A673 (cell line): ENCODE results near the gene ZNF274. TPM values are rescaled to one million over a fixed set of nuclear protein-coding genes. Genes with fewer than 3 reads are reported as not detected.

Source experiments
- BruUV-seq: library from RNA; stranded (reverse); fragments of 400-500 nt; replicated peaks from 2 replicates; lab custom pipeline; 2021; lab: Mats Ljungman, UMichigan
- CTCF ChIA-PET: fragments of 300-600 bp; sonication (Branson Sonifier 250); formaldehyde crosslinking; loops from one replicate; lab custom pipeline; 2022; ENCODE audit warnings: antibody characterized with exemption; lab: Charles Lee
- POLR2A ChIA-PET: fragments of 300-600 bp; sonication (Branson Sonifier 250); formaldehyde crosslinking; loops from one replicate; lab custom pipeline; 2022; ENCODE audit warnings: antibody characterized with exemption; ENCODE audit not compliant: low non-redundant PET; lab: Charles Lee
- DNase-seq: peaks from one replicate; pipeline ENCODE4 v3.0.0-alpha.2; 2015; ENCODE audit warnings: low spot score
- H3K27ac ChIP-seq: fragments of 200-600 bp; sonication (generic); 2 replicates; pipeline ENCODE4 v1.5.1; 2016; ENCODE audit warnings: mixed run types, low read depth, mild to moderate bottlenecking, mixed read lengths, antibody characterized with exemption, low read length; ENCODE audit not compliant: poor library complexity, severe bottlenecking
- H3K27me3 ChIP-seq: fragments of 200-600 bp; sonication (generic); replicated peaks from 2 replicates; pipeline ENCODE4 v1.6.1; 2017; ENCODE audit warnings: mixed run types, low read depth, mild to moderate bottlenecking, mixed read lengths, antibody characterized with exemption, low read length; ENCODE audit not compliant: insufficient read depth, poor library complexity
- H3K36me3 ChIP-seq: fragments of 200-600 bp; sonication (generic); 2 replicates; pipeline ENCODE4 v1.6.1; 2016; ENCODE audit warnings: mixed run types, mild to moderate bottlenecking, mixed read lengths, antibody characterized with exemption, low read length; ENCODE audit not compliant: insufficient read depth, poor library complexity, severe bottlenecking
- H3K4me1 ChIP-seq: fragments of 200-600 bp; sonication (generic); 2 replicates; pipeline ENCODE4 v1.6.1; 2017; ENCODE audit warnings: mixed run types, mild to moderate bottlenecking, mixed read lengths, antibody characterized with exemption, low read length; ENCODE audit not compliant: insufficient read depth, poor library complexity, severe bottlenecking
- H3K4me3 ChIP-seq: fragments of 200-600 bp; sonication (generic); 2 replicates; pipeline ENCODE4 v1.5.1; 2016; ENCODE audit warnings: low read depth, mixed run types, mild to moderate bottlenecking, mixed read lengths, low read length; ENCODE audit not compliant: poor library complexity, severe bottlenecking
- H3K9me3 ChIP-seq: fragments of 200-600 bp; sonication (generic); 2 replicates; pipeline ENCODE4 v1.6.1; 2016; ENCODE audit warnings: mixed run types, low read depth, mild to moderate bottlenecking, mixed read lengths, antibody characterized with exemption, low read length; ENCODE audit not compliant: poor library complexity, severe bottlenecking
- CTCF ChIP-seq: fragments of 300-800, 200-600 bp; sonication (generic); conservative IDR thresholded peaks from 2 replicates; pipeline ENCODE4 v1.5.1; 2017; ENCODE audit warnings: low read depth, mild to moderate bottlenecking, antibody characterized with exemption, low read length, moderate library complexity, mixed read lengths
- EZH2 ChIP-seq: fragments of 200-600 bp; sonication (generic); IDR thresholded peaks from 2 replicates; pipeline ENCODE4 v1.6.1; 2017; ENCODE audit warnings: borderline replicate concordance, low read depth, mild to moderate bottlenecking, mixed read lengths, antibody characterized with exemption, low read length; ENCODE audit not compliant: poor library complexity, severe bottlenecking
- intact Hi-C: fragments of 100-400 bp; cut with micrococcal nuclease; formaldehyde crosslinking; loops from one replicate; pipeline ENCODE4 v1.10.0; 2022; ENCODE audit not compliant: unreplicated experiment
- total RNA-seq: library from RNA; stranded (reverse); gene quantifications from 2 replicates; pipeline ENCODE4 v1.2.3, GENCODE V29; 2021

Gene ZNF274
- total RNA-seq, 1 experiment from 2014 or later, result 27.4 TPM

- Histone ChIP-seq H3K9me3 (peaks cover 41% of the 10 kb centered on the region), H3K4me1 (no peaks in the 10 kb centered on the region), H3K27ac (peak within 1 kb of the TSS; percentile 74), H3K27me3 (no peaks in the 10 kb centered on the region), H3K36me3 (no peaks in the 10 kb centered on the region), H3K4me3 (peak within 1 kb of the TSS; percentile 83)
- no TSS peak for BruUV-seq
- ChIA-PET CTCF (no interaction called here), POLR2A (interaction anchor here (0.6 to 1.1 kb wide), 2 partner anchors 128 to 602 kb away, joined by 3 read pairs; no protein-coding TSS in a partner anchor)
- no peak for TF ChIP-seq CTCF
- no peak for TF ChIP-seq EZH2
- intact Hi-C loops, result loop anchor here (10.0 kb wide), 1 partner anchor 596 kb away; the partner anchor contains the start of gene ZNF550
- peak; percentile 89 for DNase-seq
Measured at GRCh38 chr19:58150328-58150921, 32.4 kb upstream of the ZNF274 start, which contains the start of gene ZNF329. Gene ZNF329, minus strand, starts transcription at chr19:58150789. Its CDS starts 21,286 bp downstream, at chr19:58129503.

- Histone ChIP-seq H3K27ac (no peak overlapping the region), H3K9me3 (peaks cover 33% of the 10 kb centered on the region), H3K36me3 (no peaks in the 10 kb centered on the region), H3K4me3 (no peak overlapping the region), H3K27me3 (no peaks in the 10 kb centered on the region), H3K4me1 (no peaks in the 10 kb centered on the region)
- BruUV-seq, result no TSS peak
- CTCF ChIA-PET, result no interaction called here
- DNase-seq, result no peak
- intact Hi-C loops, result loop anchor here (10.0 kb wide), 1 partner anchor 599 kb away; the partner anchor contains the start of gene ZNF550
- TF ChIP-seq CTCF (no peak), EZH2 (no peak)
- POLR2A ChIA-PET, result no interaction called here
Measured at GRCh38 chr19:58153386-58153785, 29.5 kb upstream of the ZNF274 start.

- Histone ChIP-seq H3K4me3 (peak overlapping the region; percentile 87), H3K27ac (peak overlapping the region; percentile 65), H3K36me3 (no peaks in the 10 kb centered on the region), H3K27me3 (no peaks in the 10 kb centered on the region), H3K9me3 (peaks cover 31% of the 10 kb centered on the region), H3K4me1 (no peaks in the 10 kb centered on the region)
- ChIA-PET CTCF (interaction anchor here (0.6 kb wide), 1 partner anchor 18 kb away, joined by 3 read pairs; no protein-coding TSS in a partner anchor), POLR2A (no interaction called here)
- intact Hi-C loops, result loop anchor here (2.0 to 10.0 kb wide), 4 partner anchors 131 to 1049 kb away; partner anchors contain the start of gene ZNF550
- peak; percentile 8 for DNase-seq
- BruUV-seq, result no TSS peak
- TF ChIP-seq CTCF (no peak), EZH2 (no peak)
Measured at GRCh38 chr19:58154287-58154678, 28.6 kb upstream of the ZNF274 start.
